Stimulated activated CD4-positive, alpha-beta T cell treated with anti-CD3 and anti-CD28 coated beads, Interleukin-4, amount 100 ng/mL, for 1 hour (primary cell): Measurements from ENCODE around the gene DDX50.
"Not testable (repeated sequence)": the region's sequence is repeated elsewhere in the genome, so short reads cannot be mapped to it uniquely, and the experiment has no call there.

Experiments
- DNase-seq: peaks from one replicate; pipeline ENCODE4 v3.0.0-alpha.2; 2020

DDX50 gene

DNA sequence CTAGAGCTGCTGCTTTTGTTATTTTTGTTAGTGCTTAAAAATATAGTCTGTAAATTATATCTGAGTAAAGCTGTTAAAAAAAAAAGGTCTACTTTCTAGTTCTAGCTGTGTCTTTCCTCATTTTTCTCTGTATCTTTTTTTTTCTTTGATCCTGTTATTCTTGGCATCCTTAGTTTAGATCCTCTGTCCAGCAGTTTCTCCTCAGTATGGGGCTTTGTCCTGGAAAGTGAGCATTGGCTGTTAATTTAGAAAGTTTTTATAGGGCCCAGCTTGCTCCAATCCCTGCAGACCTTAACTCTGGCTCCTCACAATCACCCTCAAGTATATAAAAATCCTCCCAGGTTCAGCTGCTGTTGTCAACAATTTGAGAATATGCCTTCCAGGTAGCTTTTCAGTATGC lies 23.5 kb downstream of the DDX50 start:
- DNase-seq = no peak

DNA sequence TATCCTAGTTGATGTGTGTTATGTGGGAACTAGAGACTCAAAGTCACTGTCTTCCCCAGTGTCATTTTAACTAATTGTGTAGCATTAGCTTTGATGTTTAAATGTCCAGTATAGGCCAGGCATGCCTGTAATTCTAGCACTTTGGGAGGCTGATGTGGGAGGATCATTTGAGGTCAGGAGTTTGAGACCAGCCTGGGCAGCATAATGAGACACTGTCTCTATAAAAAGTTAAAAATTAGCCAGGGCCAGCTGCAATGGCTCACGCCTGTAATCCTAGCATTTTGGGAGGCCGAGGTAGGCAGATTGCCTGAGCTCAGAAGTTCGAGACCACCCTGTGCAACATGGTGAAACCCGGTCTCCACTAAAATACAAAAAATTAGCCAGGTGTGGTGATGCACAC lies 24.4 kb downstream of the DDX50 start:
- no peak for DNase-seq

DNA sequence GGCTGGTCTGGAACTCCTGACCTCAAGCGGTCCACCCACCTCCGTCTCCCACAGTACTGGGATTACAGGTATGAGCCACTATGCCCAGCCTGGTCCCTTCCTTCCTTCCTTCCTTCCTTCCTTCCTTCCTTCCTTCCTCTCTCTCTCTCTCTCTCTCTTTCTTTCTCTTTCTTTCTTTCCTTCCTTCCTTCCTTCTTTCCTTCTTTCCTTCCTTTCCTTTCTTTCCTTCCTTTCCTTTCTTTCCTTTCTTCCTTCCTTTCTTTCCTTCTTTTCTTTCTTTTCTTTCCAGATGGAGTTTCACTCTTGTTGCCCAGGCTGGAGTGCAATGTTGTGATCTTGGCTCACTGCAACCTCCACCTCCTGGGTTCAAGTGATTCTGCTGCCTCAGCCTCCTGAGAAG lies 28.0 kb downstream of the DDX50 start:
- not testable (repeated sequence) for DNase-seq

DNA sequence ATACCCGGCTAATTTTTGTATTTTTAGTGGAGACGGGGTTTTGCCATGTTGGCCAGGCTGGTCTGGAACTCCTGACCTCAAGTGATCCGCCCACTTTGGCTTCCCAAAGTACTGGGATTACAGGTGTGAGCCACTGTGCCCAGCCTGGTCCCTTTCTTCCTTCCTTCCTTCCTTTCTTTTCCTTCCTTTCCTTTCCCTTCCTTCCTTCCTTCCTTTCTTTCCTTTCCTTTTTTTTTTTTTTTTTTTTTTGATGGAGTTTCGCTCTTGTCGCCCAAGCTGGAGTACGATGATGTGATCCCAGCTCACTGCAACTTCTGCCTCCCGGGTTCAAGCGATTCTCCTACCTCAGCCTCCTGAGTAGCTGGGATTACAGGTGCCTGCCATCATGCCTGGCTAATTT lies 28.8 kb downstream of the DDX50 start:
- not testable (repeated sequence) for DNase-seq

DNA sequence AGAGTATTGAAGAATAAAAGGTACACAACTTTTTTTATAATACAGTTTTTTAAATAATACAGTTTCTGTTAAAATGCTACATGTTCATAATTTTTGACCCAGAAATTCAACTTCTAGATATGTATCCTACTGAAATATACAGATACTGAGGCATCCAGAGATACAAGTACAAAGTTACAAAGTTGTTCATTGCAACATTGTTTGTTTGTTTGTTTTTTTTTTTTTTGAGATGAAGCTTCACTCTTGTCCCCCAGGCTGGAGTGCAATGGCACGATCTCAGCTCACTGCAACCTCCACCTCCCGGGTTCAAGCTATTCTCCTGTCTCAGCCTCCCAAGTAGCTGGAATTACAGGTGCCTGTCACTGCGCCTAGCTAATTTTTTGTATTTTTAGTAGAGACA lies 31.7 kb downstream of the DDX50 start:
- DNase-seq = not testable (repeated sequence)

DNA sequence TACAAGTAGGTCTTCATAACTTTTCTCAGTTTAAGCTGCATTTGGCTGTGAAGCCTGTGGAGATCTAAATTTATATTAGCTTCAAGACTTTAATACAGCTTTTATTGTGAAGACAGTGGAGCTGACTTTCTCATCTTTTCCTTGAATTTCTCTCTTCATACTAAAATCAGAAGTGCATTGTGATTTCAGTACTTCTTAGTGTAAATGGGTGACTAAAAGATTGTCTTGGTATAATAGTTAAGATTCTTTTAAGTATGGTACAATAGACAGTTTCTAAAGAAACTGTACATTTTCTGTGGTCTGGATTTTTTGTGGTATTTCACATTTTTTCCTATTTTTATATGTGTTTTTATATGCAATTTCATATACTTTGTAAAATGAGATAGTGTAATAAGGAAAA lies 33.9 kb downstream of the DDX50 start:
- no peak for DNase-seq

DNA sequence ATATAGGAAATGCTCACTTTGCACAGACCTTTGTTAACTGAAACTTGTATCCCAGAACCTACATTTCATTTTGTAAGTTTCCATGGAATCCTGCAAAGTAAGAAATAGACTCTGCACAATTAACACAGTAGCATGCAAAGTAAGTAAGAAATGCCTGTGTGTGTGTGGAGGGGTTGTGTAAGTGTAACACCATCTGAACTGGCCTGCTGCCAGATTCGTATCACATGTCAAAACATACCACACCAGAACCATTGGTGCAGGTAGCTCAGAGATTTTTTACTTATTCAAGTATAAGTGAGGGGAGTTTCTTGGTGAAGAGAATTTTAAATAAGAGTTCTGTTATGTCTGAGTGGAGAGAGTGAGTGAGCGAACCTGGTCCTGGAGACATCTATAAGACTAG lies 37.0 kb downstream of the DDX50 start:
- DNase-seq = no peak

DNA sequence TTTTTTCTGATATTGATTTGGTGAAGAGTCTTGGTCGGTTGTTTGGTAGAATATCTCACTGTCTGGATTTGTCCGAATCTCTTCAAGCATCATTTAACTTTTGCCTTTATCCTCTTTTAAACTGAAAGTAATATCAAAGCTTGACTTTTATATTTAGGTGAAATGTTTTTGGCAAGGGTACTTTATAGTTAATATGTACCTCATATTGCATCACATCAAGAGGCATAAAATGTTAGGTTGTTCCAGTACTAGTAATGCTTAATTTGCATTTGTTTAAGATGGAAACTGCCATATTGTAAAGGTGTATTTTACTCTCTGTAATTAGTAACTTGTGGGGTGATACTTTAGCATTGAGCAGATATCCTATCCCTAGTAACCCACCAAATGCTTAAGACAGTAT lies 37.8 kb downstream of the DDX50 start:
- no peak for DNase-seq

DNA sequence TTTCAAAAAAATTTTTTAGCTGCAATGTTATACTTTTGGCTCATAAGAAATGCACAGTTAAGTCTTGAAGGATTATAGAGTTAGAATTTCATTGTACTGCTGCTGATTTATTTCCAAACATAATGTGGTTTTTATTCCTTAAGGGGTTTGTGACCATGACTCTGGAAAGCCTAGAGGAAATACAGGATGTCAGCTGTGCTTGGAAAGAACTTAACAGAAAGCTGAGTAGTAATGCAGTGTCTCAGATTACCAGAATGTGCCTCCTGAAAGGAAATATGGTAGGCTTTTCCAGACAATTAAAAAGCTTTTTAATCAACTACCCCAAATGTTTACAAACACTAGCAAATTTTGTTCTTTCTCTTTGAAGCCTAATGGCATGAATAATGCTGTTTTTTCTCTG lies 39.8 kb downstream of the DDX50 start:
- not testable (repeated sequence) for DNase-seq

DNA sequence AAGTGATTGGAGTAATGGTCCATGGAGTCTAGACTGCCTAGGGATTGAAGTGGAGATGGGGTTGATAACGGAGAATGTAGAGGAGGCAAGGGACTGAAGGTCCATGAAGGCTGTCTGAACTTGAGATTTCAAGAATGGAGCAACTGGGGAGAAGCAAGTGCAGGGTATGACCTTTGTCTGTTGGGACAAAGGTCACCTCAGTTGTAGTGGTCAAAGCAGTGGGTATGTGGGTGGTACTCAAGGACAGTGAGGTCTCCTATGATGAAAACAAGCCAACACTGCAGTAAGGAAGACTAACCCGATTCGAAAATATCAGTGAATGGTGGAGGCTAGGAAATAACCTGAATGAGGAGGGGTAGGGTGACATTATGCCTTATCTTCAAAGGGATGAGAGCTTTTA lies 49.5 kb downstream of the DDX50 start:
- DNase-seq = no peak

DNA sequence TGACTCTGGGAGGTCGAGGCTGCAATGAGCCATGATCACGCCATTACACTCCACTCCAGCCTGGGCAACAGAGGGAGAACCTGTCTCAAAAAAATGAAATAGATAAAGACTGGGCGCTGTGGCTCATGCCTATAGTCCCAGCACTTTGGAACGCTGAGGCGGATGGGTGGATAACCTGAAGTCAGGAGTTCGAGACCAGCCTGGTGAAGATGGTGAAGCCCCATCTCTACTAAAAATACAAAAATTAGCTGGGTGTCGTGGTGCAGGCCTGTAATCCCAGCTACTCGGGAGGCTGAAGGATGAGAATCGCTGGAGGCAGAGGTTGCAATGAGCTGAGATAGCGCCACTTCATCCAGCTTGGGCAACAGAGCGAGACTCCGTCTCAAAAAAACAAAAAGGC lies 53.8 kb downstream of the DDX50 start:
- DNase-seq = no peak

DNA sequence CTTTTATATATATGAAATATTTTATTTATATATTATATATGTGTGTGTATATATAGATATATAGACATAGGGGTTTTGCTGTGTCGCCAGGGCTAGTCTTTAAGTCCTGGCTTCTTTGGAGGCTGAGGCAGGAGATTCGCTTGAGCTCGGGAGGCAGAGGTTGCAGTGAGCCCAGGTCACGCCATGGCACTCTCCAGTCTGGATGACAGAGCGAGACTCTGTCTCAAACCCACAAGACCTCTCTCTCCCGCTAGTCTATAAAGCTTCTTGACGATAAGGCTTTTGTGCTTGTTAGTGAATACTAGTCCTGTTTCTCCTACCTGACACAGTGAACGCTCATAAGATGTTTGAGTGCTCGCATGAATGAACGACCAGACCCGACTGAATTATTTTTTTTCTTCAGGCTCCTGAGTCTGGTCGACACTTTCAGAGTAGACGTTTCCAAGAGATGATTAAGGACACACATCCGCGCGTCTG lies 54.3 kb downstream of the DDX50 start:
- DNase-seq = peak; percentile 16

DNA sequence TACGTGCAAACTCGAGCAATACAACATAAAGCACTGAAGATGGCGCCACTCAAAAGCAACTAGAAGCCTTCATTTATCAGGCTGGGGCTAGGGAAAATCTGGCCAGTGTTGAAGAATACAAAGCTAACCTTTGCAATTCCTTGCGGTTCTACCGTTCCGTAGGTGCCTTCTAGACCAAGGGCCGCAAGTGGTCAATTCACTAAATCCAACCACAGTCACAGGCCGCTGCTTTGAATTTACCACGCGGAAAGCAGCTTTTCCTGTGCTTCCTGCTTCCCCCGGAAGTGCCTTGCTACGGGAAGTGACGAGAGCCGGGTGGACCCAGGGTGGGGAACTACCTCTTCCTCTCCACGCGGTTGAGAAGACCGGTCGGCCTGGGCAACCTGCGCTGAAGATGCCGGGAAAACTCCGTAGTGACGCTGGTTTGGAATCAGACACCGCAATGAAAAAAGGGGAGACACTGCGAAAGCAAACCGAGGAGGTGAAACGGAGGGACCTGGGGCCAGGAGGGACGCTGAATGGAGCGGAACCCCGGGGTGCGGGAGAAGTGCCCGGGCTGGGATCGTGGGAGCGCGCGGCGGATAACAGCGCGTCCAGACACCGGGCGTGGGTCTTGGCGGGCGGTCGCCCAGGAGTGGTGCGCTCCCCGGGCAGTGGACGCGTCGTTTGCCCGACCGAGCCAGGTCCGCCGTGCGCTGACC lies 54.9 kb downstream of the DDX50 start, which contains the start of gene DDX21:
DDX21 (plus strand) TSS at position 339 of the 701 bp plus-strand sequence; CDS start at position 395, 56 bp downstream.
- peak; percentile 85 for DNase-seq

DNA sequence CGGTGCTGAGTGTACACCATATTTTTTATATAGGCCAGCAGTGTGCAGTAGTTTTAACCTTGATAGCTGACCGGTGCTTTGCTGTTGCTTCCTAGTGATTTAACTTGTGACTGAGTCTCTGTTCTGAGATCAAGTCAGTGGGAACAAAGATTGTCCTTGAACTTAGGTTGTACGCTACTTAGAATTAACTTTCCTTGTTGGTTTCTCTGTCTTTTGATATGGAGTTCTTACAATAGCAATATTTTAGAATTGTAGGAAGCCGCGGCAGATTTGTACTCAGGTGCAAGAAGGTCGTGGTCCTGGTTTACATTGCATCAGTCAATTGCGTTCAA lies 56.1 kb downstream of the DDX50 start:
- no peak for DNase-seq

DNA sequence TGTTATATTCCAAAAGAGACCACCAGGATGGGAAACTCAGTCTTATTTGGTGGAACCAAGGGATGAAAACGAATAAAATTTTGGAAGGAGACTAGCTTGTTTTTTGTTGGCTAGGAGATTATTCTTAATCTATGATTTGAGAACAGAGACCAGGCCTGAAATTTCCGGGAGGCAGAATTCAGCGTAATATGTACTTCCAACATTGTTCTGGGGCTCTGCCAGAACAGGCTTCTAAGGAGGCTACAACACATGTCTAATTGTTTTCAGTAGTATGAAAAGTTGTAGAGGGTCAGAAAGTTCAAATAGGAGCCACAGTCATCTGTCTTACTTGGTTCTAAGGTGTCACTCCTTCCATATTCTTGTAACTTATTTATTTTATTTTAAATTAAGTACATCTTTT lies 56.5 kb downstream of the DDX50 start:
- DNase-seq = no peak

DNA sequence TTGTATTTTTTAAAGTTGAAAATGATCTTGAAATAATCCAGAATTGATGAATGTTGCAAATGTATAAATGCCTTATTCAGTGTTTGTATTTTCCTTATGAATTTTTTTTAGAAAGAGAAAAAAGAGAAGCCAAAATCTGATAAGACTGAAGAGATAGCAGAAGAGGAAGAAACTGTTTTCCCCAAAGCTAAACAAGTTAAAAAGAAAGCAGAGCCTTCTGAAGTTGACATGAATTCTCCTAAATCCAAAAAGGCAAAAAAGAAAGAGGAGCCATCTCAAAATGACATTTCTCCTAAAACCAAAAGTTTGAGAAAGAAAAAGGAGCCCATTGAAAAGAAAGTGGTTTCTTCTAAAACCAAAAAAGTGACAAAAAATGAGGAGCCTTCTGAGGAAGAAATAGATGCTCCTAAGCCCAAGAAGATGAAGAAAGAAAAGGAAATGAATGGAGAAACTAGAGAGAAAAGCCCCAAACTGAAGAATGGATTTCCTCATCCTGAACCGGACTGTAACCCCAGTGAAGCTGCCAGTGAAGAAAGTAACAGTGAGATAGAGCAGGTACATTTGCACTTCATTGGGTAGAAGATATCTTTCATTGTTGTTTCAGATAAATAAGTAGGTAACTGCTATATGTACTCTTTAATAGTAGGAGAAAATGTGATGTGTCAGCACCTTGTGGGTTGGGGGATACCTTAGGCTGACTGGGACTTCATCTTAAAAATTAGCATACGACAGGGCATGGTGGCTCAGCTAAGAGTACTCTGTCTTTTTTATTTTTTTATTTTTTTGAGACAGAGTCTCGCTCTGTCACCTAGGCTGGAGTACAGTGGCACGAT lies 58.8 kb downstream of the DDX50 start:
- no peak for DNase-seq

DNA sequence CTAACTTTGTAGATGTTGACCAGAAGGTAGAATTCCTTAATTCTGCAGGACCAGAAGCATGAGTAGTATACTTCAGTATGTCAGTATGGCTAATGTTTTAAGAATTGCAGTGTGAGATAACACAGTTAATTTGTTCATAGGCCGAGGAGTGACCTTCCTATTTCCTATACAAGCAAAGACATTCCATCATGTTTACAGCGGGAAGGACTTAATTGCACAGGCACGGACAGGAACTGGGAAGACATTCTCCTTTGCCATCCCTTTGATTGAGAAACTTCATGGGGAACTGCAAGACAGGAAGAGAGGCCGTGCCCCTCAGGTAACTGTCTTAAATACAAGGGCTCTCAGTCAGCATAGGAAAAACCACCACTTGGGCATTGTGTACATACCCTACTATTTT lies 62.0 kb downstream of the DDX50 start:
- no peak for DNase-seq

DNA sequence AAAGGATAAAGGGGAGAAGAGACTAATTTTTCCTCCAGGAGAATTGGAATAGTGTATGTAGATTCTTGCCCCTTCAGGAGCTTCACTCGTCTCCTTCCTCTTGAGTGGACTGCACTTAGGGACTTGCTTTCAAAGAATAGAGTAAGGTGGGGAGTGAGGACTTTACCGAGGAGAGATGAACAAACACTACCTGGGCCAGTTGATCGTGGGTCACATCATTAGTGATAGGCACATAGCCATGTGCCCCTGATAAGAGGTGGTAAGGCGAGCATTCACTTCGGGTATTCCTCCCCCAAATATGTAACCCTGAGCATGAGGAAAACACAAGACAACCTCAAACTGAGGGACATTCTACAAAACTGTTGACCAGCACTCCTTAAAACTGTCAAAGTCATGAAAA lies 72.9 kb downstream of the DDX50 start:
- no peak for DNase-seq

DNA sequence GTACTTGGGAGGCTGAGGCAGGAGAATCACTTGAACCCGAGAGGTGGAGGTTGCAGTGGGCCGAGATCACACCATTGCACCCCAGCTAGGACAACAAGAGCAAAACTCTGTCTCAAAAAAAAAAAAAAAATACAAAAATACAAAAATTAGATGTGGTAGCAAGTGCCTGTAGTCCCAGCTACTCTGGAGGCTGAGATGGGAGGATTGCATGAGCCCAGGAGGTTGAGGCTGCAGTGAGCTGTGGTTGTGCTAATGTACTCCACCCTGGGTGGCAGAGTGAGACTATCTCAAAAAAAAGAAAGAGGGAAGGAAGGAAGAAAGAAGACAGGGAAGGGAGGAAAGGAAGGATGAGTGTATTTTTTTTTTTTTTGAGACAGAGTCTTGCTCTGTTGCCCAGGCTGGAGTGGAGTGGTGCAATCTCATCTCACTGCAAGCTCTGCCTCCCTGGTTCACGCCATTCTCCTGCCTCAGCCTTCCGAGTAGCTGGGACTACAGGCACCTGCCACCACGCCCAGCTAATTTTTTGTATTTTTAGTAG lies 74.9 kb downstream of the DDX50 start:
- DNase-seq = not testable (repeated sequence)

DNA sequence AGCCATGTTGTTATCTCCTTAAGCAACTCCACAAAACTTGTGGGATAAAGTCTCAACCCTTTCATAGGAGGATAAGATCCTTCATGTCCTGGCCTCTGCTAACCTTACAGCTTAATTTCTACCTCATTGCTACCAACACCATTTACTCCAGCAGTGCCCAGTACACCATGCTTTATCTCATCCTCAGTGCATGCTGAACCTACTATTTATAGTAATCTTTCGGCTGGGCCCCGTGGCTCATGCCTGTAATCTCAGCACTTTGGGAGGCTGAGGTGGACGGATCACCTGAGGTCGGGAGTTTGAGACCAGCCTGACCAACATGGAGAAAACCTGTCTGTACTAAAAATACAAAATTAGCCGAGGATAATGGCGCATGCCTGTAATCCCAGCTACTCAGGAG lies 78.6 kb downstream of the DDX50 start:
- not testable (repeated sequence) for DNase-seq

DNA sequence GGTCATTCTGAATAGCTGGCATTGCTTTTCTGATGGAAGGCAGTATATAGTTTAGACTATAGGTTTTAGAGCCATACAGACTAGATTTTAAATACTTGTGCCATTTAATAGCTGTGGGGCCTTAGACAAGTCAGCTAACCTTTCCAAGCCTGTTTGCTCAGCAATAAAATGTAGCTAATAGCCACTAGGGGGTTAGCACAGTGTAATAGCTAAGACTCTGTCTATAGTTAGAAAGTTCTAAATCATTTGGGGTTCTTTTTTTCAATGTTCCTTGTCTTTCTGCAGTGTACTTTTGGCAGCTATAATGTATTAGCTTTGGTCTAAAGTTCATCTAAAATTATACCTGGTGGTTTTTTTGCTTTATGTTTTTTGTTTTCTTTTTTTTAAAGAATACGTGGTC lies 80.0 kb downstream of the DDX50 start:
- DNase-seq = no peak

DNA sequence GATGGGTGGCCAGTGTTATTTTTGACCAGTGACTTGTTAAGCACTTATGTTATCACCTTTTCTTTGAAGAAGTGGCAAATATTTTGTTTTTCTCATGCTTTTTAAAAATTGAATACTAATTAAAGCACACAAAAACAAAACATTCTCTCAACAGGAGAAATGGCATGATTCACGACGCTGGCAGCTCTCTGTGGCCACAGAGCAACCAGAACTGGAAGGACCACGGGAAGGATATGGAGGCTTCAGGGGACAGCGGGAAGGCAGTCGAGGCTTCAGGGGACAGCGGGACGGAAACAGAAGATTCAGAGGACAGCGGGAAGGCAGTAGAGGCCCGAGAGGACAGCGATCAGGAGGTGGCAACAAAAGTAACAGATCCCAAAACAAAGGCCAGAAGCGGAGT lies 81.3 kb downstream of the DDX50 start:
- no peak for DNase-seq

DNA sequence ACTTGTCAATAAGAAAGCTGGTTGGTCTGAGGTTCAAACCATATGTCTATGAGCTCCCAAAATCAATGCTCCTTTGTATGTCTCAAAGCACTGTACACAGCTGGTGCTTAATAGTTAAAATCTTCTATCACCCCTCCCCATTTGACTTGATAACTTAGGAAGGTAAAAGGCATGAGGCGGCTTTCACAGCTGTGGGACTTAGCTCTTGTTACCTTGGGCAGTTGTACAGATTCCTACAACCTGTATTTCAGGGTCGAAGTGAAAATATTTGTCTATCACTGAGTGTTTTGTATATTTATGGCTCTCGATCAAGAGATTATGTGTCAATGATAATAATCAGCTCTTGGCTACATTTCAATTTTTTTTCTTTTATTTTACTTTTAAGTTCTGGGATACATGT lies 86.5 kb downstream of the DDX50 start:
- no peak for DNase-seq
